HepG2 (cell line): Measurements from ENCODE around the gene SS18L1. TPM values are rescaled to one million over a fixed set of nuclear protein-coding genes. Genes with fewer than 3 reads are reported as not detected.

Experiments
- BRCA1 ChIP-seq: sonication (generic); formaldehyde crosslinking; IDR thresholded peaks from 2 replicates; pipeline ENCODE4 v1.4.0; 2020; ENCODE audit warnings: missing genetic modification reagents
- DMAP1 ChIP-seq: IDR thresholded peaks from 2 replicates; pipeline ENCODE4 v1.6.1; 2016
- HOXA9 ChIP-seq: sonication (generic); formaldehyde crosslinking; IDR thresholded peaks from 2 replicates; pipeline ENCODE4 v1.8.1; 2022; ENCODE audit warnings: missing genetic modification reagents, mild to moderate bottlenecking, moderate library complexity, borderline replicate concordance
- MEIS1 ChIP-seq: sonication (generic); formaldehyde crosslinking; IDR thresholded peaks from 2 replicates; pipeline ENCODE4 v1.9.0; 2021; ENCODE audit warnings: mild to moderate bottlenecking, missing genetic modification reagents, moderate library complexity, borderline replicate concordance
- NFKBIZ ChIP-seq: IDR thresholded peaks from 2 replicates; pipeline ENCODE4 v1.6.1; 2018; ENCODE audit warnings: missing genetic modification reagents, missing compliant biosample characterization
- NONO ChIP-seq, 2 experiments: fragments of 450-650 bp in 1 of 2; sonication (generic) in 1 of 2; formaldehyde crosslinking in 1 of 2; IDR thresholded peaks in 1 of 2; conservative IDR thresholded peaks in 1 of 2; 2 replicates each; pipeline versions ENCODE4 v1.6.1 to v1.8.0; 2017 to 2022; ENCODE audit warnings: mild to moderate bottlenecking in 1 of 2, missing genetic modification reagents in 1 of 2, moderate library complexity in 1 of 2
- RORA ChIP-seq: sonication (generic); formaldehyde crosslinking; IDR thresholded peaks from 2 replicates; pipeline ENCODE4 v1.5.0; 2020; ENCODE audit warnings: mild to moderate bottlenecking, missing genetic modification reagents, moderate library complexity
- SIN3B ChIP-seq: fragments of 150-350 bp; IDR thresholded peaks from 2 replicates; pipeline ENCODE4 v1.6.1; 2014; ENCODE audit warnings: low read length
- SP5 ChIP-seq: IDR thresholded peaks from 2 replicates; pipeline ENCODE4 v1.6.1; 2016; ENCODE audit warnings: low read depth, borderline replicate concordance
- ZFP36 ChIP-seq: fragments of 150-350 bp; IDR thresholded peaks from 2 replicates; pipeline ENCODE4 v1.6.1; 2018; ENCODE audit warnings: borderline replicate concordance, low read length, low read depth; ENCODE audit not compliant: partially characterized antibody
- ZNF264 ChIP-seq: sonication (generic); formaldehyde crosslinking; IDR thresholded peaks from 2 replicates; pipeline ENCODE4 v1.4.0; 2020; ENCODE audit warnings: missing genetic modification reagents
- ZNF569 ChIP-seq: sonication (generic); formaldehyde crosslinking; IDR thresholded peaks from 2 replicates; pipeline ENCODE4 v1.5.0; 2020; ENCODE audit warnings: mild to moderate bottlenecking, missing genetic modification reagents, moderate library complexity, borderline replicate concordance
- ZNF572 ChIP-seq: sonication (generic); formaldehyde crosslinking; IDR thresholded peaks from 2 replicates; pipeline ENCODE4 v1.5.1; 2020; ENCODE audit warnings: mild to moderate bottlenecking, missing genetic modification reagents
- ZNF75D ChIP-seq: sonication (generic); formaldehyde crosslinking; IDR thresholded peaks from 2 replicates; pipeline ENCODE4 v1.8.1; 2023; ENCODE audit warnings: missing genetic modification reagents, mild to moderate bottlenecking, borderline replicate concordance
- polyA plus RNA-seq, 8 experiments: library from polyadenylated mRNA; depleted of rRNA in 3 of 8; stranded (reverse) in 7 of 8; unstranded in 1 of 8; fragments of >200 nt; fragmentation: Illumina TruSeq in 4 of 8; extraction: Trizol in 4 of 8; gene quantifications; 2 replicates each; pipeline versions ENCODE4 v1.2.1 to v1.2.3, GENCODE V29; 2011 to 2016; ENCODE audit warnings: low read depth in 4 of 8, missing spikeins in 1 of 8, mixed read lengths in 1 of 8; ENCODE audit not compliant: insufficient read depth in 1 of 8
- total RNA-seq, 5 experiments: library from RNA; depleted of rRNA; stranded (reverse); fragments of >200 nt; fragmentation: Illumina TruSeq; extraction: Trizol; gene quantifications; 2 replicates each; pipeline ENCODE4 v1.2.3, GENCODE V29; 2016; ENCODE audit warnings: low read depth in 1 of 5
- TF ChIP-seq, protein P1 (sequence below): sonication (generic); formaldehyde crosslinking; IDR thresholded peaks from one replicate; pipeline ENCODE4 v1.5.1; 2020; ENCODE audit warnings: mild to moderate bottlenecking, missing genetic modification reagents; ENCODE audit errors: not compliant biosample characterization
- TF ChIP-seq, protein P2 (sequence below): sonication (generic); formaldehyde crosslinking; IDR thresholded peaks from 2 replicates; pipeline ENCODE4 v1.4.0; 2020; ENCODE audit warnings: mild to moderate bottlenecking, low read depth, missing genetic modification reagents
- TF ChIP-seq, protein P3 (sequence below): sonication (generic); formaldehyde crosslinking; IDR thresholded peaks from 2 replicates; pipeline ENCODE4 v1.9.0; 2021; ENCODE audit warnings: missing genetic modification reagents, borderline replicate concordance

The SS18L1 gene
- total and polyA plus RNA-seq, 2 of the 13 experiments (the other 11 are each of a cell fraction or from before 2014, with no cell fraction given) = 17.8 to 27.6 TPM

DNA sequence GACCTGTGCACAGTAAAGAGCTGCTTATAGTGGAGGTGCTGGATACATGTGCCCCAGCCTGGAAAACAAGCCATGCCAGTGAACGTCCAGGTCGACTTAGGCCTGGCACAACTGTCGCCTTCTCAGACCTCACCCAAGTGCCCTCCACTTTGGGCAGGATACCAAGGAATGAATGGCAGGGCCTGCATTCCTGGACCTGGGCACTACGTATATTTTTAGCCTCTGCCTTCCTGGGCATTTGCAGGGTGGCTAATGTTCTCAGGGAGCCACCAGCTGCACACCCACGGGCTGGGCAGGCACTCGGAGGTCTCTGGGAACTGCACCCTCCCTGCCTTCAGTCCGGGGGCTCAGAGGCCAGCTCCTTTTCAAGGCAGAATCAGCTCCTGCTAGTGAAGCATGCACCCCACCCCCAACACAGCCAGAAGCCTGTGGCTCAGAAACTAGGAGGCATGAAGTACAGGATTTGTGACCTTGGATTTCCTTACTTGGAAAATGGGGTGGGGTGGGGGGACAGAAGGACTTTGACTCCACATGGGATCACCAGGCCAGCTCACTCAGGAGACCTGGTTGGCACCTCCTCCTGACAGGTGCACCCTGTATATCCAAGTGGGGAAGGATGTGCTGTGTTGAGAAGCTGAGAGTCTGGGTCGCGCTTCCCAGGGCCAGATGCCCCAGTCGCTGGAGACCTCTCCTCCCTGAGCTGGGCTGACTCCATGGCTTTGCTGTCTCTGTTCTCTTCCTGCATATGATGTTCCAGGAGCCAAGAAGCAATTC lies 23.8 kb upstream of the SS18L1 start (continued):
- TF ChIP-seq RORA (CRISPR knock-in tag) (no peak), NONO (IDR thresholded peaks at IDR 0.05) (no peak), NONO (CRISPR knock-in tag; conservative IDR thresholded peaks at IDR 0.05) (peak; percentile 49; the same call in 1 of the 2 replicates), ZNF572 (CRISPR knock-in tag) (peak; percentile 74), ZNF569 (no peak), NFKBIZ (CRISPR knock-in tag) (no peak), HOXA9 (CRISPR knock-in tag) (no peak), SP5 (CRISPR knock-in tag) (peak; percentile 77), DMAP1 (CRISPR knock-in tag) (peak; percentile 30; the same call in 1 of the 2 replicates), BRCA1 (CRISPR knock-in tag) (no peak), MEIS1 (0 out of 2 replicates have a peak, but pooled peaks have one; percentile 59), ZNF75D (CRISPR knock-in tag) (no peak), ZNF264 (no peak), SIN3B (no peak), ZFP36 (peak; percentile 52)
- TF ChIP-seq, protein P1, sequence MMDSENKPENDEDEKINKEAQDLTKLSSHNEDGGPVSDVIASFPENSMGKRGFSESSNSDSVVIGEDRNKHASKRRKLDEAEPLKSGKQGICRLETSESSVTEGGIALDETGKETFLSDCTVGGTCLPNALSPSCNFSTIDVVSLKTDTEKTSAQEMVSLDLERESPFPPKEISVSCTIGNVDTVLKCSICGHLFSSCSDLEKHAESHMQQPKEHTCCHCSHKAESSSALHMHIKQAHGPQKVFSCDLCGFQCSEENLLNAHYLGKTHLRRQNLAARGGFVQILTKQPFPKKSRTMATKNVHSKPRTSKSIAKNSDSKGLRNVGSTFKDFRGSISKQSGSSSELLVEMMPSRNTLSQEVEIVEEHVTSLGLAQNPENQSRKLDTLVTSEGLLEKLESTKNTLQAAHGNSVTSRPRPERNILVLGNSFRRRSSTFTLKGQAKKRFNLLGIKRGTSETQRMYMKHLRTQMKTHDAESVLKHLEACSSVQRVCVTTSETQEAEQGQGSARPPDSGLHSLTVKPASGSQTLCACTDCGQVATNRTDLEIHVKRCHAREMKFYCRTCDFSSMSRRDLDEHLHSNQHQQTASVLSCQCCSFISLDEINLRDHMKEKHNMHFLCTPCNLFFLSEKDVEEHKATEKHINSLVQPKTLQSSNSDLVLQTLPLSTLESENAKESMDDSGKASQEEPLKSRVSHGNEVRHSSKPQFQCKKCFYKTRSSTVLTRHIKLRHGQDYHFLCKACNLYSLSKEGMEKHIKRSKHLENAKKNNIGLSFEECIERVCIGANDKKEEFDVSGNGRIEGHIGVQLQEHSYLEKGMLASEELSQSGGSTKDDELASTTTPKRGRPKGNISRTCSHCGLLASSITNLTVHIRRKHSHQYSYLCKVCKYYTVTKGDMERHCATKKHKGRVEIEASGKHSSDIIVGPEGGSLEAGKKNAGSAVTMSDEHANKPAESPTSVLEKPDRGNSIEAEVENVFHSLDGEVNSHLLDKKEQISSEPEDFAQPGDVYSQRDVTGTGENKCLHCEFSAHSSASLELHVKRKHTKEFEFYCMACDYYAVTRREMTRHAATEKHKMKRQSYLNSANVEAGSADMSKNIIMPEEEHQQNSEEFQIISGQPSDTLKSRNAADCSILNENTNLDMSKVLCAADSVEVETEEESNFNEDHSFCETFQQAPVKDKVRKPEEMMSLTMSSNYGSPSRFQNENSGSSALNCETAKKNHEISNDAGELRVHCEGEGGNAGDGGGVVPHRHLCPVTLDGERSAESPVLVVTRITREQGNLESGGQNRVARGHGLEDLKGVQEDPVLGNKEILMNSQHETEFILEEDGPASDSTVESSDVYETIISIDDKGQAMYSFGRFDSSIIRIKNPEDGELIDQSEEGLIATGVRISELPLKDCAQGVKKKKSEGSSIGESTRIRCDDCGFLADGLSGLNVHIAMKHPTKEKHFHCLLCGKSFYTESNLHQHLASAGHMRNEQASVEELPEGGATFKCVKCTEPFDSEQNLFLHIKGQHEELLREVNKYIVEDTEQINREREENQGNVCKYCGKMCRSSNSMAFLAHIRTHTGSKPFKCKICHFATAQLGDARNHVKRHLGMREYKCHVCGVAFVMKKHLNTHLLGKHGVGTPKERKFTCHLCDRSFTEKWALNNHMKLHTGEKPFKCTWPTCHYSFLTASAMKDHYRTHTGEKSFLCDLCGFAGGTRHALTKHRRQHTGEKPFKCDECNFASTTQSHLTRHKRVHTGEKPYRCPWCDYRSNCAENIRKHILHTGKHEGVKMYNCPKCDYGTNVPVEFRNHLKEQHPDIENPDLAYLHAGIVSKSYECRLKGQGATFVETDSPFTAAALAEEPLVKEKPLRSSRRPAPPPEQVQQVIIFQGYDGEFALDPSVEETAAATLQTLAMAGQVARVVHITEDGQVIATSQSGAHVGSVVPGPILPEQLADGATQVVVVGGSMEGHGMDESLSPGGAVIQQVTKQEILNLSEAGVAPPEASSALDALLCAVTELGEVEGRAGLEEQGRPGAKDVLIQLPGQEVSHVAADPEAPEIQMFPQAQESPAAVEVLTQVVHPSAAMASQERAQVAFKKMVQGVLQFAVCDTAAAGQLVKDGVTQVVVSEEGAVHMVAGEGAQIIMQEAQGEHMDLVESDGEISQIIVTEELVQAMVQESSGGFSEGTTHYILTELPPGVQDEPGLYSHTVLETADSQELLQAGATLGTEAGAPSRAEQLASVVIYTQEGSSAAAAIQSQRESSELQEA (CRISPR knock-in tag) = peak; percentile 83
- TF ChIP-seq, protein P2, sequence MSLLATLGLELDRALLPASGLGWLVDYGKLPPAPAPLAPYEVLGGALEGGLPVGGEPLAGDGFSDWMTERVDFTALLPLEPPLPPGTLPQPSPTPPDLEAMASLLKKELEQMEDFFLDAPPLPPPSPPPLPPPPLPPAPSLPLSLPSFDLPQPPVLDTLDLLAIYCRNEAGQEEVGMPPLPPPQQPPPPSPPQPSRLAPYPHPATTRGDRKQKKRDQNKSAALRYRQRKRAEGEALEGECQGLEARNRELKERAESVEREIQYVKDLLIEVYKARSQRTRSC (CRISPR knock-in tag) = no peak
- TF ChIP-seq, protein P3, sequence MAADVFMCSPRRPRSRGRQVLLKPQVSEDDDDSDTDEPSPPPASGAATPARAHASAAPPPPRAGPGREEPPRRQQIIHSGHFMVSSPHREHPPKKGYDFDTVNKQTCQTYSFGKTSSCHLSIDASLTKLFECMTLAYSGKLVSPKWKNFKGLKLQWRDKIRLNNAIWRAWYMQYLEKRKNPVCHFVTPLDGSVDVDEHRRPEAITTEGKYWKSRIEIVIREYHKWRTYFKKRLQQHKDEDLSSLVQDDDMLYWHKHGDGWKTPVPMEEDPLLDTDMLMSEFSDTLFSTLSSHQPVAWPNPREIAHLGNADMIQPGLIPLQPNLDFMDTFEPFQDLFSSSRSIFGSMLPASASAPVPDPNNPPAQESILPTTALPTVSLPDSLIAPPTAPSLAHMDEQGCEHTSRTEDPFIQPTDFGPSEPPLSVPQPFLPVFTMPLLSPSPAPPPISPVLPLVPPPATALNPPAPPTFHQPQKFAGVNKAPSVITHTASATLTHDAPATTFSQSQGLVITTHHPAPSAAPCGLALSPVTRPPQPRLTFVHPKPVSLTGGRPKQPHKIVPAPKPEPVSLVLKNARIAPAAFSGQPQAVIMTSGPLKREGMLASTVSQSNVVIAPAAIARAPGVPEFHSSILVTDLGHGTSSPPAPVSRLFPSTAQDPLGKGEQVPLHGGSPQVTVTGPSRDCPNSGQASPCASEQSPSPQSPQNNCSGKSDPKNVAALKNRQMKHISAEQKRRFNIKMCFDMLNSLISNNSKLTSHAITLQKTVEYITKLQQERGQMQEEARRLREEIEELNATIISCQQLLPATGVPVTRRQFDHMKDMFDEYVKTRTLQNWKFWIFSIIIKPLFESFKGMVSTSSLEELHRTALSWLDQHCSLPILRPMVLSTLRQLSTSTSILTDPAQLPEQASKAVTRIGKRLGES (CRISPR knock-in tag) = no peak
